ENCODE measurements around the gene NXT2. TPM values are rescaled to one million over a fixed set of nuclear protein-coding genes. Genes with fewer than 3 reads are reported as not detected.
"Not testable (repeated sequence)": the region's sequence is repeated elsewhere in the genome, so short reads cannot be mapped to it uniquely, and the experiment has no call there.

NXT2 gene
- total and polyA plus RNA-seq, 2 experiments from 2014 or later: 6.9 to 11.5 TPM

GRCh38 chrX:109553862-109554261, 17.2 kb downstream of the NXT2 start:
- H2AFZ ChIP-seq: no peak overlapping the region
- H3K27me3 ChIP-seq (replicated peaks; ENCODE audit: insufficient read depth): no peaks in the 10 kb centered on the region
- H4K20me1 ChIP-seq (ENCODE audit: insufficient read depth): no peaks in the 10 kb centered on the region
- 5 to 14% methylated on average over 1 of the region's 1 CpG for WGBS, 2 experiments (ENCODE audit: low coverage in 1 of 2, low lambda C conversion rate in 2 of 2, missing lambda C conversion rate in 2 of 2)
- H3K9me2 ChIP-seq (ENCODE audit: insufficient read depth): no peaks in the 10 kb centered on the region
- H3K9me3 ChIP-seq (ENCODE audit: low read depth): no peaks in the 10 kb centered on the region
- no peak overlapping the region for H3K4me2 ChIP-seq (ENCODE audit: unreplicated experiment)
- no peaks in the 10 kb centered on the region for H3K79me2 ChIP-seq (ENCODE audit: insufficient read depth)
- no peak for TF ChIP-seq EZH2 (IDR thresholded peaks at IDR 0.05; ENCODE audit: insufficient read depth, poor library complexity, severe bottlenecking)
- no peak for TF ChIP-seq EZH2phosphoT487 (IDR thresholded peaks at IDR 0.05; ENCODE audit: insufficient read depth, low read depth)
- H3K36me3 ChIP-seq (ENCODE audit: low read depth): no peaks in the 10 kb centered on the region
- no peak for DNase-seq
- H3K27ac ChIP-seq: no peak overlapping the region
- H3K9ac ChIP-seq: no peak overlapping the region
- in situ Hi-C loops (cut with MboI): no loop called here
- H3F3A ChIP-seq (ENCODE audit: insufficient read depth): no peaks in the 10 kb centered on the region
- H3K4me3 ChIP-seq: no peak overlapping the region
- no peaks in the 10 kb centered on the region for H3K4me1 ChIP-seq (ENCODE audit: insufficient read depth)

- DNase-seq; H2AFZ ChIP-seq; H3K9ac ChIP-seq; H4K20me1 ChIP-seq (ENCODE audit: insufficient read depth); H3K27me3 ChIP-seq (replicated peaks; ENCODE audit: insufficient read depth); H3K9me2 ChIP-seq (ENCODE audit: insufficient read depth); H3K27ac ChIP-seq; H3K79me2 ChIP-seq (ENCODE audit: insufficient read depth); H3K9me3 ChIP-seq (ENCODE audit: low read depth); H3K4me1 ChIP-seq (ENCODE audit: insufficient read depth); H3K4me3 ChIP-seq; in situ Hi-C loops (cut with MboI); H3K36me3 ChIP-seq (ENCODE audit: low read depth); H3K4me2 ChIP-seq (ENCODE audit: unreplicated experiment); H3F3A ChIP-seq (ENCODE audit: insufficient read depth): not testable (repeated sequence)
- 59 to 100% methylated on average over 1 to 4 of the region's 4 CpGs for WGBS, 2 experiments (ENCODE audit: low coverage in 1 of 2, low lambda C conversion rate in 2 of 2, missing lambda C conversion rate in 2 of 2)
These were observed 39.4 kb downstream of the NXT2 start for GRCh38 chrX:109576083-109576482.

- Histone ChIP-seq H3K4me1 (ENCODE audit: insufficient read depth) (no peaks in the 10 kb centered on the region), H3K79me2 (ENCODE audit: insufficient read depth) (no peaks in the 10 kb centered on the region), H3K27ac (no peak overlapping the region), H3K9me3 (ENCODE audit: low read depth) (no peaks in the 10 kb centered on the region), H3F3A (ENCODE audit: insufficient read depth) (no peaks in the 10 kb centered on the region), H2AFZ (no peak overlapping the region), H3K4me2 (ENCODE audit: unreplicated experiment) (no peak overlapping the region), H3K9me2 (ENCODE audit: insufficient read depth) (no peaks in the 10 kb centered on the region), H4K20me1 (ENCODE audit: insufficient read depth) (no peaks in the 10 kb centered on the region), H3K9ac (no peak overlapping the region), H3K4me3 (no peak overlapping the region), H3K36me3 (ENCODE audit: low read depth) (no peaks in the 10 kb centered on the region), H3K27me3 (replicated peaks; ENCODE audit: insufficient read depth) (no peaks in the 10 kb centered on the region)
- WGBS, 2 experiments (ENCODE audit: low coverage in 1 of 2, low lambda C conversion rate in 2 of 2, missing lambda C conversion rate in 2 of 2): 34 to 42% methylated on average over 2 of the region's 2 CpGs
- TF ChIP-seq EZH2phosphoT487 (IDR thresholded peaks at IDR 0.05; ENCODE audit: insufficient read depth, low read depth) (no peak), EZH2 (IDR thresholded peaks at IDR 0.05; ENCODE audit: insufficient read depth, poor library complexity, severe bottlenecking) (no peak)
- no peak for DNase-seq
- in situ Hi-C loops (cut with MboI): no loop called here
These were observed 40.4 kb downstream of the NXT2 start for GRCh38 chrX:109577055-109577454.

- H3F3A ChIP-seq (ENCODE audit: insufficient read depth): no peaks in the 10 kb centered on the region
- no peak overlapping the region for H3K4me2 ChIP-seq (ENCODE audit: unreplicated experiment)
- no peak for DNase-seq
- H3K27ac ChIP-seq: no peak overlapping the region
- no peak for TF ChIP-seq EZH2 (IDR thresholded peaks at IDR 0.05; ENCODE audit: insufficient read depth, poor library complexity, severe bottlenecking)
- TF ChIP-seq EZH2phosphoT487 (IDR thresholded peaks at IDR 0.05; ENCODE audit: insufficient read depth, low read depth): no peak
- H3K4me1 ChIP-seq (ENCODE audit: insufficient read depth): no peaks in the 10 kb centered on the region
- H4K20me1 ChIP-seq (ENCODE audit: insufficient read depth): no peaks in the 10 kb centered on the region
- no peak overlapping the region for H3K4me3 ChIP-seq
- H3K79me2 ChIP-seq (ENCODE audit: insufficient read depth): no peaks in the 10 kb centered on the region
- H3K36me3 ChIP-seq (ENCODE audit: low read depth): no peaks in the 10 kb centered on the region
- 77 to 89% methylated on average over 1 of the region's 1 CpG for WGBS, 2 experiments (ENCODE audit: low coverage in 1 of 2, low lambda C conversion rate in 2 of 2, missing lambda C conversion rate in 2 of 2)
- in situ Hi-C loops (cut with MboI): no loop called here
- H3K9me2 ChIP-seq (ENCODE audit: insufficient read depth): no peaks in the 10 kb centered on the region
- no peak overlapping the region for H2AFZ ChIP-seq
- H3K27me3 ChIP-seq (replicated peaks; ENCODE audit: insufficient read depth): no peaks in the 10 kb centered on the region
- H3K9ac ChIP-seq: no peak overlapping the region
- H3K9me3 ChIP-seq (ENCODE audit: low read depth): no peaks in the 10 kb centered on the region
These were observed 42.3 kb downstream of the NXT2 start for GRCh38 chrX:109578916-109579315.

GRCh38 chrX:109585488-109585887, 48.8 kb downstream of the NXT2 start:
- Histone ChIP-seq H3K4me2 (ENCODE audit: unreplicated experiment) (no peak overlapping the region), H3K9me3 (ENCODE audit: low read depth) (no peaks in the 10 kb centered on the region), H3K27ac (no peak overlapping the region), H3K9ac (no peak overlapping the region), H3K4me1 (ENCODE audit: insufficient read depth) (no peaks in the 10 kb centered on the region), H3K36me3 (ENCODE audit: low read depth) (no peaks in the 10 kb centered on the region), H3K4me3 (no peak overlapping the region), H3K9me2 (ENCODE audit: insufficient read depth) (no peaks in the 10 kb centered on the region), H4K20me1 (ENCODE audit: insufficient read depth) (no peaks in the 10 kb centered on the region), H3F3A (ENCODE audit: insufficient read depth) (no peaks in the 10 kb centered on the region), H2AFZ (no peak overlapping the region), H3K27me3 (replicated peaks; ENCODE audit: insufficient read depth) (no peaks in the 10 kb centered on the region), H3K79me2 (ENCODE audit: insufficient read depth) (no peaks in the 10 kb centered on the region)
- no peak for TF ChIP-seq EZH2phosphoT487 (IDR thresholded peaks at IDR 0.05; ENCODE audit: insufficient read depth, low read depth)
- no peak for TF ChIP-seq EZH2 (IDR thresholded peaks at IDR 0.05; ENCODE audit: insufficient read depth, poor library complexity, severe bottlenecking)
- DNase-seq: no peak
- in situ Hi-C loops (cut with MboI): no loop called here
- WGBS, 2 experiments (ENCODE audit: low coverage in 1 of 2, low lambda C conversion rate in 2 of 2, missing lambda C conversion rate in 2 of 2): 60 to 72% methylated on average over 4 to 7 of the region's 7 CpGs
